Progenitor cell of endocrine pancreas (in vitro differentiated cells): Measurements from ENCODE around the gene HNF4A. TPM values are rescaled to one million over a fixed set of nuclear protein-coding genes. Genes with fewer than 3 reads are reported as not detected.
A peak's percentile ranks its signal among the peaks of the same experiment; 100 is the strongest.
"Not testable (repeated sequence)": the region's sequence is repeated elsewhere in the genome, so short reads cannot be mapped to it uniquely, and the experiment has no call there.

ENCODE experiments used
- DNase-seq: peaks from one replicate; pipeline ENCODE4 v3.0.0; 2021; ENCODE audit warnings: low spot score; ENCODE audit not compliant: unreplicated experiment
- H3K27ac Mint-ChIP-seq: 2 replicates; pipeline ENCODE4 v1.8.0; 2021; ENCODE audit warnings: mild to moderate bottlenecking, moderate library complexity, mixed read lengths
- H3K27me3 Mint-ChIP-seq: 2 replicates; pipeline ENCODE4 v1.8.0; 2021; ENCODE audit warnings: mixed read lengths
- H3K36me3 Mint-ChIP-seq: 2 replicates; pipeline ENCODE4 v1.8.0; 2022; ENCODE audit warnings: mixed read lengths; ENCODE audit not compliant: insufficient read depth
- H3K4me1 Mint-ChIP-seq: 2 replicates; pipeline ENCODE4 v1.8.0; 2021; ENCODE audit warnings: low read depth, mixed read lengths
- H3K4me3 Mint-ChIP-seq: 2 replicates; pipeline ENCODE4 v1.8.0; 2021; ENCODE audit warnings: low read depth, mild to moderate bottlenecking, moderate library complexity, mixed read lengths
- H3K9me3 Mint-ChIP-seq: 2 replicates; pipeline ENCODE4 v1.8.0; 2021; ENCODE audit warnings: low read depth, mixed read lengths
- total RNA-seq: library from RNA; stranded (reverse); gene quantifications from 2 replicates; pipeline ENCODE4 v1.2.1, GENCODE V29; 2021
- TF ChIP-seq, protein P1 (sequence below): fragments of 200-600 bp; sonication (generic); IDR thresholded peaks from one replicate; pipeline ENCODE4 v1.5.0; 2021; ENCODE audit warnings: antibody characterized with exemption, mild to moderate bottlenecking; ENCODE audit not compliant: unreplicated experiment

Gene HNF4A
- total RNA-seq, 1 donor from 2014 or later = 72.9 TPM

DNA sequence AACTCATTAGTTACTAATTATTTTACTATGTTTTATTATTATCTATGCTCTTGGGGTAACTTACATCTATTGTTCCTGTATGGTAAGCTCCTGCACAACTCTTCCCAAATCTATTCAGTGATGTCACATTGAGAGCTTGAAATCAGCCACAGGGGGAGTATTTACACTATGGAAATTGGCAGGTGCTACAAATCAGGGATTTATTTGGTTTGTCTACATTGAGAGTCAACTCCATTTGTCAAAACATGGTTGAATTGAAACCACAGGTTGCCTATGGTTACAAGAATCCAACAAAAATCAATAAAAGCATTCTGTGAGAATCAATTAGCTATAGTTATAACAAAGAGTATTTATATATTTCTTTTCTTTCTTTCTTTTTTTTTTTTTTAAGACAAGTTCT lies 40.6 kb upstream of the HNF4A start:
- H3K4me3 Mint-ChIP-seq = no peak overlapping the region
- TF ChIP-seq, protein P1, sequence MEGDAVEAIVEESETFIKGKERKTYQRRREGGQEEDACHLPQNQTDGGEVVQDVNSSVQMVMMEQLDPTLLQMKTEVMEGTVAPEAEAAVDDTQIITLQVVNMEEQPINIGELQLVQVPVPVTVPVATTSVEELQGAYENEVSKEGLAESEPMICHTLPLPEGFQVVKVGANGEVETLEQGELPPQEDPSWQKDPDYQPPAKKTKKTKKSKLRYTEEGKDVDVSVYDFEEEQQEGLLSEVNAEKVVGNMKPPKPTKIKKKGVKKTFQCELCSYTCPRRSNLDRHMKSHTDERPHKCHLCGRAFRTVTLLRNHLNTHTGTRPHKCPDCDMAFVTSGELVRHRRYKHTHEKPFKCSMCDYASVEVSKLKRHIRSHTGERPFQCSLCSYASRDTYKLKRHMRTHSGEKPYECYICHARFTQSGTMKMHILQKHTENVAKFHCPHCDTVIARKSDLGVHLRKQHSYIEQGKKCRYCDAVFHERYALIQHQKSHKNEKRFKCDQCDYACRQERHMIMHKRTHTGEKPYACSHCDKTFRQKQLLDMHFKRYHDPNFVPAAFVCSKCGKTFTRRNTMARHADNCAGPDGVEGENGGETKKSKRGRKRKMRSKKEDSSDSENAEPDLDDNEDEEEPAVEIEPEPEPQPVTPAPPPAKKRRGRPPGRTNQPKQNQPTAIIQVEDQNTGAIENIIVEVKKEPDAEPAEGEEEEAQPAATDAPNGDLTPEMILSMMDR = no peak
- H3K27me3 Mint-ChIP-seq = peaks cover 3% of the 10 kb centered on the region
- peaks cover 7% of the 10 kb centered on the region for H3K4me1 Mint-ChIP-seq
- DNase-seq = no peak
- no peak overlapping the region for H3K27ac Mint-ChIP-seq
- H3K9me3 Mint-ChIP-seq = no peaks in the 10 kb centered on the region
- no peaks in the 10 kb centered on the region for H3K36me3 Mint-ChIP-seq

DNA sequence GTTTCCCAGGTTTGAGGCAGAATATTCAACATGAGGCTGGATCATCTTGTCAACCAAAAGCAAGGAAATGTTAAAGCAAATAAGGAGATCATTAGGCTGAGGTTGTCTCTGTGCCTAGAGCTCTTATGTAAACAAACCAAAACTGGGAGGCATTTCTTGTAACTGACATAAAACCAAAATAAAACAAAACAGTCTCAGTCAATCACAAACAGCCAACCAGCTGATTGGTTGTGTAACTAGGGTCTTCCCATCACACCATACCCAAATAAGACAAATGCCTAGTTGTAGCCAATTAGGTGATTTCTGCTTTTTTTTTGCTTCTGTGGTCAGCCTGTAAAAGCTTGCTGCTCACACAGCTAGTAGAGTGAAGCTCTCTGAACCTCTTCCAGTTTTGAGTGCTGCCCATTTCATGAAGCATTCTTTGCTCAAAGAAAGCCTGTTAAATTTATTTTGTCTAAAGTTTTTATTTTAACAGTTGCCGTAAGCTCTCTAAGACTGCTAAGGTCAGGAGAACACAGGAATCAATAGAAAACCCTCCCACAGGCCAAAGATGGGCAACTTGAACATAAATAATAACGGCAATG lies 35.6 kb upstream of the HNF4A start:
- H3K27ac Mint-ChIP-seq = no peak overlapping the region
- no peaks in the 10 kb centered on the region for H3K9me3 Mint-ChIP-seq
- H3K36me3 Mint-ChIP-seq = no peaks in the 10 kb centered on the region
- H3K4me3 Mint-ChIP-seq = no peak overlapping the region
- H3K27me3 Mint-ChIP-seq = no peaks in the 10 kb centered on the region
- H3K4me1 Mint-ChIP-seq = no peaks in the 10 kb centered on the region
- no peak for DNase-seq
- TF ChIP-seq, protein P1 = no peak

DNA sequence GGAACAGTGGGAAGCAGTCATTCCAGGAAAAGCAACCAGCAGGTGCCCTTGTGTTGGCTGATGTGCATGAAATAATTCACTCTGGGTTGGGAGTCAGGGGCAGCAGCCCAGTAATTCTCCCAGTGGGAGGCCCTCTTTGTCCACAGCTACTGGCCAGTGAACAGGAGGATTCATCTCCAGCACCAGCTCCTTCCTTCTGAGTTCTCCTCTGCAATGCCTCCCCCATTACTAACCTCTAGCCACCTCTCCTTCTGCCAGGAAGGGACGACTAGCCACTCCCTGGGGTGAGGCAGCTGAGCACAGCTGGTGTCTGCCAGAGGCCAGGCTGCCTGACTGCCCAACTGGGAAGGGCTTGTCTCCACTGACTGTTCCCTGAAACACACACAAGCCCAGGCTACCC lies 31.2 kb upstream of the HNF4A start:
- Mint-ChIP-seq H3K27ac (no peak overlapping the region), H3K9me3 (no peaks in the 10 kb centered on the region), H3K27me3 (peaks cover 3% of the 10 kb centered on the region), H3K4me3 (no peak overlapping the region), H3K4me1 (no peaks in the 10 kb centered on the region), H3K36me3 (no peaks in the 10 kb centered on the region)
- no peak for DNase-seq
- TF ChIP-seq, protein P1 = no peak

DNA sequence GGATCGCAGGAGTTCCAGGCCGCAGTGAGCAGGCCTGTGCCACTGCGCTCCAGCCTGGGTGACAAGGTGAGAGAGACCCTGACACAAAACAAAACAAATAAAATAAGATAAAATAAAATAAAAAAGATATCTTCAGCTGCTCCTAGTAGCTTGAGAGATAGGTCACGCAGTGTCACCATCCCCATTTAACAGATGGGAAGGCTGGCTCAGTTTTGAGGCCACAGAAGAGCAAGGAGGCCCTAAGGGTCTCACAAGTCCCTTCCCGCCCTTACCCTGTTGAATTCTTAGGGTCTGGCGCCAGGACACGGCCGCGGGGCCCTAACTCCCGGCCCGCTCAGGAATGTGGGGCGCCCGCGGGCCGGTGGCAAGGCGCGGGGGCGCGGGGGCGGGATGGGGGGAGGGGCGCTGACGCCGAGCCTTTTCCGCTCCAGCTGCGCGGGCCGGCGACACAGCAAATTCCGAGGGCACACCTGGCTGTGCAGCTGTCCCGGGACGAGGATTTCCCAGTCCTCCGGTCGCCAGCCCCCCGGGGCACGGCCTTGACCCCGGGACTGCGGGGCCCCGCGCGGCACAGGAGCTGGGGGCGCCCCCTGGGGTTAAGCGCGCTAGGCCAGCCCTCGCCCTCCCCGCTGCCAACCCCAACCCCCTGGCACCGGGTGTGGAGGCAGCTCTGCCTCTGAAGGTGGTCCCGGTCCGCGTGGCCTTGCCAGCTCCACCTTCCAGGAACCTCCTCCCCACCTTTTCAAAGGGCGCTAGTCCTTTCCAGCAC lies 28.9 kb upstream of the HNF4A start:
- no peaks in the 10 kb centered on the region for H3K9me3 Mint-ChIP-seq
- no peak overlapping the region for H3K4me3 Mint-ChIP-seq
- peaks cover 3% of the 10 kb centered on the region for H3K27me3 Mint-ChIP-seq
- DNase-seq = no peak
- H3K36me3 Mint-ChIP-seq = no peaks in the 10 kb centered on the region
- H3K27ac Mint-ChIP-seq = no peak overlapping the region
- TF ChIP-seq, protein P1 = peak; percentile 18
- H3K4me1 Mint-ChIP-seq = no peaks in the 10 kb centered on the region

DNA sequence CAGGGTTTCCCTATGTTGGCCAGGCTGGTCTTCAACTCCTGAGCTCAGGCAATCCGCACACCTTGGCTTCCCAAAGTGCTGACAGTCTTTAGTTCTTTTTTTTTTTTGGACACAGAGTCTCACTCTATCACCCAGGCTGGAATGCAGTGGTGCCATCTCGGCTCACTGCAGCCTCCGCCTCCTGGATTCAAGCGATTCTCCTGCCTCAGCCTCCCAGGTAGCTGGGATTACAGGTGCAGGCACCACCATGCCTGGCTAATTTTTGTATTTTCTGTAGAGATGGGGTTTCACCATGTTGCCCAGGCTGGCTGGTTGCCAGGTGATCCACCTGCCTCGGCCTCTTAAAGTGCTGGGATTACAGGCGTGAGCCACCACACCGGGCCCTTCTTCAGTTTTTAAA lies 27.8 kb upstream of the HNF4A start:
- H3K36me3 Mint-ChIP-seq, H3K27me3 Mint-ChIP-seq, H3K4me3 Mint-ChIP-seq, H3K9me3 Mint-ChIP-seq, DNase-seq, H3K27ac Mint-ChIP-seq, H3K4me1 Mint-ChIP-seq: not testable (repeated sequence)

DNA sequence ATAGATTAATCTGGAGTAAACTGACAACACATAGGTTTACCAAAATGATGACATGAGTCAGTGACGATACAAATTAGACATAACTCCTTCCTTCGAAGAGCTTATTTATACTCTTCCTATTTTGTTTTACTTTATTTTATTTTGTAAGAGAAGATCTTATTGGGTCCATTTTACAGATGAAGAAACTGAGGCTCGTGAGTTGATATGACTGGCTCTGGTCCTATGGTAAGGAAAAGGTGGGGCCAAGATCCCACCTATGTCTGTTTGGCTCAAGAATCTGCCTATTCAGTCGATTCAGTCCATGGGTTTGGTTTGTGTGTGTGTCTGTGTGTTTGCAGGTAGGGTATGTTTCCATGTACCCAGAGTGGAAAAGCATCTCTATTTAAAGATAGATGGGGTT lies 27.1 kb upstream of the HNF4A start:
- no peaks in the 10 kb centered on the region for H3K36me3 Mint-ChIP-seq
- DNase-seq = no peak
- H3K4me1 Mint-ChIP-seq = no peaks in the 10 kb centered on the region
- peak overlapping the region; percentile 1 for H3K27ac Mint-ChIP-seq
- no peak overlapping the region for H3K4me3 Mint-ChIP-seq
- TF ChIP-seq, protein P1 = no peak
- H3K27me3 Mint-ChIP-seq = peaks cover 3% of the 10 kb centered on the region
- no peaks in the 10 kb centered on the region for H3K9me3 Mint-ChIP-seq
